NB4 (cell line): Measurements from ENCODE around the gene MAN1A1.

Experiments used
- DNase-seq: peaks from one replicate; pipeline ENCODE4 v3.0.0; 2010; ENCODE audit warnings: low read depth
- H3K4me3 ChIP-seq: one replicate; pipeline ENCODE4 v1.5.1; 2011; ENCODE audit warnings: mild to moderate bottlenecking, low read depth, low read length, moderate library complexity
- CTCF ChIP-seq: IDR thresholded peaks from one replicate; pipeline ENCODE4 v1.5.1; 2012; ENCODE audit warnings: low read depth, low read length
- MAX ChIP-seq: IDR thresholded peaks from 2 replicates; pipeline ENCODE4 v1.6.1; 2011; ENCODE audit warnings: low read depth, low read length
- MYC ChIP-seq: IDR thresholded peaks from 2 replicates; pipeline ENCODE4 v1.6.1; 2011; ENCODE audit warnings: low read depth, low read length
- POLR2A ChIP-seq: IDR thresholded peaks from 2 replicates; pipeline ENCODE4 v1.6.1; 2011; ENCODE audit warnings: mild to moderate bottlenecking; ENCODE audit not compliant: insufficient read length; ENCODE audit errors: extremely low read depth

The MAN1A1 gene

GRCh38 chr6:119233312-119233984, 116.1 kb downstream of the MAN1A1 start:
- H3K4me3 ChIP-seq = no peak overlapping the region
- no peak for TF ChIP-seq CTCF
- no peak for TF ChIP-seq MYC
- no peak for TF ChIP-seq POLR2A
- TF ChIP-seq MAX = no peak
- no peak for DNase-seq

GRCh38 chr6:119231394-119231793, 118.2 kb downstream of the MAN1A1 start:
- H3K4me3 ChIP-seq = no peak overlapping the region
- no peak for DNase-seq
- TF ChIP-seq CTCF = no peak
- TF ChIP-seq MYC = no peak
- no peak for TF ChIP-seq POLR2A
- TF ChIP-seq MAX = no peak

GRCh38 chr6:119230160-119230559, 119.4 kb downstream of the MAN1A1 start:
- TF ChIP-seq MAX = no peak
- no peak for TF ChIP-seq CTCF
- TF ChIP-seq POLR2A = no peak
- no peak for TF ChIP-seq MYC
- no peak for DNase-seq
- no peak overlapping the region for H3K4me3 ChIP-seq

- TF ChIP-seq POLR2A (no peak), MAX (no peak), MYC (no peak), CTCF (no peak)
- no peak for DNase-seq
- no peak overlapping the region for H3K4me3 ChIP-seq
Observed at GRCh38 chr6:119227377-119227776, 122.2 kb downstream of the MAN1A1 start.

- DNase-seq = no peak
- H3K4me3 ChIP-seq = no peak overlapping the region
- no peak for TF ChIP-seq MAX
- TF ChIP-seq POLR2A = no peak
- no peak for TF ChIP-seq CTCF
- no peak for TF ChIP-seq MYC
Observed at GRCh38 chr6:119226089-119226488, 123.5 kb downstream of the MAN1A1 start.
